Measurements from ENCODE around the gene LCN1.

GRCh38 chr9:135530146-135530545 is 8.9 kb downstream of the LCN1 start:
- TF ChIP-seq GATA2 (IDR thresholded peaks at IDR 0.05; ENCODE audit: low read depth, low read length) (no peak), GATA3 (IDR thresholded peaks at IDR 0.05; ENCODE audit: low read depth, low read length) (no peak)
